ENCODE measurements around the gene LYSET.

DNA sequence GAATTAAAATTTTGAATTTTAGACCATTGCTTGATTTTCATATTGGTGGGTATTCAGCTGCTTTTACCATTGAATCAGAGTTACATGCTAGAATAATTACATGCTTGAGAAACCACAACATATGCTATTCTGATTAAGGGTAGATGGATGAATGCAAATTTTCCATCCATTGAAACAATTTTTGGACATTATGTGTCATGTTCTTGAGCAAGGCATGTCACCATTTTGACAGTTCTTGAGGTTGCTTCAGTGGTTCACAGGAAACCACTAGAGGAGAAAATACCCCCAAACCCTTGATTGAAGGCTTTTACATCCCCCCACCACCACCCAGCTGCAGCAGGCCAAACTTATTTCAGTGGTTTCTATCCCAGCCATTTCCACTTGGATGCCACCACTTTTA lies 35.4 kb downstream of the LYSET start:
- TF ChIP-seq RCOR1 (IDR thresholded peaks at IDR 0.05; ENCODE audit: insufficient replicate concordance, low read length) (no peak), SMC3 (IDR thresholded peaks at IDR 0.05; ENCODE audit: low read depth, low read length) (no peak), BHLHE40 (IDR thresholded peaks at IDR 0.05; ENCODE audit: low read depth, low read length) (no peak), POLR2A (IDR thresholded peaks at IDR 0.05; ENCODE audit: low read depth, low read length) (no peak), MAFK (IDR thresholded peaks at IDR 0.05; ENCODE audit: low read depth, low read length) (no peak), MAZ (IDR thresholded peaks at IDR 0.05; ENCODE audit: borderline replicate concordance, low read depth, low read length) (no peak), NFE2L2 (IDR thresholded peaks at IDR 0.05; ENCODE audit: low read depth, low read length) (no peak), CEBPB (IDR thresholded peaks at IDR 0.05; ENCODE audit: low read depth, low read length) (no peak), MXI1 (IDR thresholded peaks at IDR 0.05; ENCODE audit: borderline replicate concordance, low read depth, low read length) (no peak)
- TF ChIP-seq, protein P1, sequence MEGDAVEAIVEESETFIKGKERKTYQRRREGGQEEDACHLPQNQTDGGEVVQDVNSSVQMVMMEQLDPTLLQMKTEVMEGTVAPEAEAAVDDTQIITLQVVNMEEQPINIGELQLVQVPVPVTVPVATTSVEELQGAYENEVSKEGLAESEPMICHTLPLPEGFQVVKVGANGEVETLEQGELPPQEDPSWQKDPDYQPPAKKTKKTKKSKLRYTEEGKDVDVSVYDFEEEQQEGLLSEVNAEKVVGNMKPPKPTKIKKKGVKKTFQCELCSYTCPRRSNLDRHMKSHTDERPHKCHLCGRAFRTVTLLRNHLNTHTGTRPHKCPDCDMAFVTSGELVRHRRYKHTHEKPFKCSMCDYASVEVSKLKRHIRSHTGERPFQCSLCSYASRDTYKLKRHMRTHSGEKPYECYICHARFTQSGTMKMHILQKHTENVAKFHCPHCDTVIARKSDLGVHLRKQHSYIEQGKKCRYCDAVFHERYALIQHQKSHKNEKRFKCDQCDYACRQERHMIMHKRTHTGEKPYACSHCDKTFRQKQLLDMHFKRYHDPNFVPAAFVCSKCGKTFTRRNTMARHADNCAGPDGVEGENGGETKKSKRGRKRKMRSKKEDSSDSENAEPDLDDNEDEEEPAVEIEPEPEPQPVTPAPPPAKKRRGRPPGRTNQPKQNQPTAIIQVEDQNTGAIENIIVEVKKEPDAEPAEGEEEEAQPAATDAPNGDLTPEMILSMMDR (conservative IDR thresholded peaks at IDR 0.05; ENCODE audit: low read depth, low read length) = no peak
- TF ChIP-seq, protein P2, sequence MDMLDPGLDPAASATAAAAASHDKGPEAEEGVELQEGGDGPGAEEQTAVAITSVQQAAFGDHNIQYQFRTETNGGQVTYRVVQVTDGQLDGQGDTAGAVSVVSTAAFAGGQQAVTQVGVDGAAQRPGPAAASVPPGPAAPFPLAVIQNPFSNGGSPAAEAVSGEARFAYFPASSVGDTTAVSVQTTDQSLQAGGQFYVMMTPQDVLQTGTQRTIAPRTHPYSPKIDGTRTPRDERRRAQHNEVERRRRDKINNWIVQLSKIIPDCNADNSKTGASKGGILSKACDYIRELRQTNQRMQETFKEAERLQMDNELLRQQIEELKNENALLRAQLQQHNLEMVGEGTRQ (IDR thresholded peaks at IDR 0.05; ENCODE audit: low read depth, low read length) = no peak

Measured in IMR-90 (cell line).